ENCODE results near the gene RGMB.
"Not testable (repeated sequence)": the region's sequence is repeated elsewhere in the genome, so short reads cannot be mapped to it uniquely, and the experiment has no call there.

RGMB gene, protein sequence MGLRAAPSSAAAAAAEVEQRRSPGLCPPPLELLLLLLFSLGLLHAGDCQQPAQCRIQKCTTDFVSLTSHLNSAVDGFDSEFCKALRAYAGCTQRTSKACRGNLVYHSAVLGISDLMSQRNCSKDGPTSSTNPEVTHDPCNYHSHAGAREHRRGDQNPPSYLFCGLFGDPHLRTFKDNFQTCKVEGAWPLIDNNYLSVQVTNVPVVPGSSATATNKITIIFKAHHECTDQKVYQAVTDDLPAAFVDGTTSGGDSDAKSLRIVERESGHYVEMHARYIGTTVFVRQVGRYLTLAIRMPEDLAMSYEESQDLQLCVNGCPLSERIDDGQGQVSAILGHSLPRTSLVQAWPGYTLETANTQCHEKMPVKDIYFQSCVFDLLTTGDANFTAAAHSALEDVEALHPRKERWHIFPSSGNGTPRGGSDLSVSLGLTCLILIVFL

GRCh38 chr5:98773464-98774191 is at the start of gene RGMB:
TSS of gene RGMB (plus strand) at chr5:98773663. CDS start at chr5:98774071, 408 bp downstream.
- no peak for DNase-seq

GRCh38 chr5:98726258-98726657 is 47.2 kb upstream of the RGMB start:
- no peak for DNase-seq

DNA sequence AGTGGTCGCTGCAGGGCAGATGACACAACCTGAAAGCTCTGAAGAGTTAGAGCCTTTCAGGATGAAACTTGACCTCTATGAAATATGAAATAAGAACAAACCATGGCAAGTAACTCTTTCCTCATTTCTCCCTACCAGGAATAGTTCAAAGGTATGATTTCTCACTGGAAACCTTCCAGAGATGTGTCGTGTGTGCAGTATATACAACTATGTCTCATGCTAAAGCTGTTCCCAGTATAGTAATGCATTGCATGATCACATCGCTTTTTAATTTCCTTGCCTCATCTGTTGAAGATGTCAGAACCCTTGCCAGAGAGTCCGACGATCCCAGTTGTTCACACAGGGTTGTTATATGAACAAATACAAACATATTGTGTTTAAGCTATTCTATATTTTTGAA is 45.8 kb upstream of the RGMB start:
- no peak for DNase-seq

DNA sequence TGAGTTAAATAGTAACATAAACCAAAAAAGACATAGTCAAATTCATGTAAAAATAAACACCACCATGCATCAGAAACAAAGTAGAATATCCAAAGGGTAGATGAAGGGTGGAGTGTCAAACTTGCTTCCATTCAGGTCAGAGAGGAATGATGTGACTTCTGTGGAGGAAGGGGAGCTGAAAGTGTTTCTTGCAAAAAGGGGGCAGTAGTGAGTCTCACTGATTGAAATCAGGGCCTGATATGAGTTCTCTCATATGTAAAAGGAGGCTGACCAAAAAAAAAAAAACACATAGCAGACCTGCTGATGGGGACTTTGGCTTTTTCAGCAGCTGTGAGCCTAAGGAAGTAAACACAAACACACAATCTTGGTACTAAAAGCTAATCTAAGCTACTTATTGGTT is 38.8 kb upstream of the RGMB start:
- DNase-seq = no peak

DNA sequence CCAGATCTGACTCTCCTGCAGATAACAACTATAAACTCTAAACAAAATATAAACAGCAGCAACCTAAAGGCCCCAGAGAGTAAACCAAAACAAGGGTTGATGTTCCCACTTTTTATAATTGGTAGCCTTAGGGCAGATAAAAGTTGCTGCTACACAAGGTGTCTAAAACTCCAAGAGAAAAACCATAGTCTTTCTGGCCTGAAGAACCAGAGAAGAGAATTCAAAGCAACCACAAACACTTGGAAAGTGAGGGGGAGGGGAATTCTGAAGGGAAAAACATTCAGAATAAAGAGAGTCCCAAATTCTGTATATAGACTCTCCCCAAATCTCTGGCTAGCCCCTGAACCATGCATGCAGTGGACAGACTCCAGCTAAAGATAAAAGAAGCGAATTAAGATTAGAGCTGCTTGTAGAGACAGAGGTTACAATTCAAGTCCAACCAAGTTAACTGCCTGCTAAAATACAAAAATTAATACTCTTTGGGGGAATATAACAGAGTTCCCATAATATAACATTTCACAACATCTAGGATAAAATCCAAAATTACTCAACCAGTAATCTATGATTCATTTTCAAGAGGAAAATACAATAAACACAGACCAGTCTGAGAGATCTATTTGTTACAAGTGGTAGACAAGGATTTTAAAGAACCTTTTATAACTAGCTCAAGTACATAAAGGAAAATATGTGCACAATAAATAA is 37.5 kb upstream of the RGMB start:
- DNase-seq = no peak

DNA sequence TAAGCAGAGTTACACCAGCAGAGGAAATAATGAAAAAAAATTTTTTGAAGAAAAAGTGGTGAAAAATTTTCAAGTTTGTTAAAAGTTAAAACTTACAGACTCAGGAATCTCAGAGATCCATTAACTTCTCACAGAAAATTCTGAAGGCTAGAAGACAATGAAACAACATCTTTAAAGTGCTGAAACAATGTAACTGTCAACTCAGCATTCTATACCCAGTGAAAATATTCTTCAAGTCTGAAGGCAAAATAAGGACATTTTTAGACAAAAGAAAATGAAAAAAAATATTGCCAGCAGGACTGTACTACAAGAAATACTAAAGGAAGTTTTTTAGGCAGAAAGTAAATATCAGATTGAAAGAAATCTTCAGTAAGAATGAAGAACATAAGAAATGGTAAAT is 36.7 kb upstream of the RGMB start:
- DNase-seq = no peak

DNA sequence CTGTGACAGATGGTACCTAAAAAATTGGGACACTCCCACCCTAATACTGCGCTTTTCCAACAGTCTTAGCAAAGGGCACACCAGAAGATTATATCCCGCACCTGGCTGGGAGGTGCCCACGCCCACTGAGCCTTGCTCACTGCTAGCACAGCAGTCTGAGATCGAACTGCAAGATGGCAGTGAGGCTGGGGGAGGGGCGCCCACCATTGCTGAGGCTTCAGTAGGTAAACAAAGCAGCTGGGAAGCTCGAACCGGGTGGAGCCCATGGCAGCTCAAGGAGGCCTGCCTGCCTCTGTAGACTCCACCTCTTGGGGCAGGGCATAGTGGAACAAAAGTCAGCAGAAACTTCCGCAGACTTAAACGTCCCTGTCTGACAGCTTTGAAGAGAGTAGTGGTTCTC is 36.0 kb upstream of the RGMB start:
- not testable (repeated sequence) for DNase-seq

DNA sequence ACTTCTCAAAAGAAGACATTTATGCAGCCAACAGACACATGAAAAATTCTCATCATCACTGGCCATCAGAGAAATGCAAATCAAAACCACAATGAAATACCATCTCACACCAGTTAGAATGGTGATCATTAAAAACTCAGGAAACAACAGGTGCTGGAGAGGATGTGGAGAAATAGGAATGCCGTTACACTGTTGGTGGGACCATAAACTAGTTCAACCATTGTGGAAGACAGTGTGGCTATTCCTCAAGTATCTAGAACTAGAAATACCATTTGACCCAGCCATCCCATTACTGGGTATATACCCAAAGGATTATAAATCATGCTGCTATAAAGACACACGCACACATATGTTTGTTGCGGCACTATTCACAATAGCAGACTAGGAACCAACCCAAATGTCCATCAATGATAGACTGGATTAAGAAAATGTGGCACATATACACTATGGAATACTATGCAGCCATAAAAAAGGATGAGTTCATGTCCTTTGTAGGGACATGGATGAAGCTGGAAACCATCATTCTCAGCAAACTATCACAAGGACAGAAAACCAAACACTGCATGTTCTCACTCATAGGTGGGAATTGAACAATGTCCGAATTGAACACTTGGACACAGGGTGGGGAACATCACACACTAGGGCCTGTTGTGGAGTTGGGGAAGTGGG is 34.8 kb upstream of the RGMB start:
- DNase-seq = not testable (repeated sequence)

GRCh38 chr5:98741926-98742325 is 31.5 kb upstream of the RGMB start:
- no peak for DNase-seq

DNA sequence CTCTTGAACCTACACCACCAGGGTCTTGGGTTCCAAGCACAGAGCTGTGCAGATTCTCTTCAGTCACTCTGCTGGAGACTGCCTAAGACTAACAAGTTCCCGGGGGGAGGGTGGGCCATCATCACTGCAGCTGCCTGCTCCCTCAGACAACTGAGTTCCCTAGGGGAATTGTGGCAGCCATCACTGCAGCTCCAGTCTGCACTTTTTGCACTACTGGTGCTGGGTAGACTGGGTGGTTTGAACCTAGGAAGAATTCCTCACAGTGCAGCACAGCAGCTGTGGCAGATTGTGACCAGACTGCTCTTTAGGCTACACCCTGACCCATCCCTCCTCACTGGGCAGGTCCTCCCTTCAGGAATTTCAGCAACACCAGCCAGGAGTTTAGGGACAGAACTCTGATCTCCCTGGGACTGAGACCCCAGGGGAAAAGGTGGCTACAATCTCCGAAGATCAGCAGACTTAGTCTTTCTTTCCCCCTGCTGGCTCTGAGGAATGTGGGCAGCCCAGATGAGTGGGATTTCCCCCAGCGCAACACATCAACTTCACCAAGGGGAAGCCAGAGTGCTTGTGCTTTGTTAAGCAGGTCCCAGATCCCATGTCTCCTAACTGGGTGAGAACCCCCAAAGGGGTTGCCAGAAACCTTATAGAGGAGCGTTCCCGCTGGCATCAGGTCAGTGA is 30.9 kb upstream of the RGMB start:
- DNase-seq = no peak

- DNase-seq = not testable (repeated sequence)
These were observed 25.2 kb upstream of the RGMB start for GRCh38 chr5:98748259-98748658.

DNA sequence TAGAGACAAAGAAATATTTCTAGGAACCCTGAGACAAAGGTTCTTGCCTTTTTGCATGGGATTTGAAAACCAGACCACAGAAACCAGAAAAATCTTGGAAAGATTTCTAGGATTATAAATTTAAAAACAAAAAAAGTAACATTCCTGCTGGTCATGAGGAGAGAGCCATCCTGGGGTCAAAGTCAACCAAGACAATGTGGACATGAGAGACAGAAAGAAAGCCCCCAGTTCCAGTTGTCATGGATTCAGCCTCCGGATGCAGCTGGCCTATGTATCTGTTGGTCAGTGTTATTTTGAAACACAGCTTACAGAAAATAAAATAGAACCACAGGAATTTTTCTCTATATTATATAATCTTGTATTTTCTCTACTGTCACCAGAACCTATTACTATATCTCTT is 24.4 kb upstream of the RGMB start:
- DNase-seq = no peak

DNA sequence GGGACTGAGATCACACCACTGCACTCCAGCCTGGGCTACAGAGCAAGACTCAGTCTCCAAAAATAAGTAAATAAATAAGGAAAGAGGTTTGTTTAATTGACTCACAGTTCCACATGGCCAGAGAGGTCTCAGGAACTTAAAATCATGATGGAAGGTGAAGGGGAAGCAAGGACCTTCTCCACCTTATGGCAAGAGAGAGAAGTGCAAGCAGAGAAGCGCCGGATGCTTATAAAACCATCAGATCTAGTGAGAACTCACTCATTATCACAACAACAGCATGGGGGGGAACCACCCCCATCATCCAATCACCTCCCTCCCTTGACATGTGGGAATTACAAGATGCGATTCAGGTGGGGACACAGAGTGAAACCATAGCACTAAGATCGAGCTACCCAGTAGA is 22.8 kb upstream of the RGMB start:
- DNase-seq = no peak

DNA sequence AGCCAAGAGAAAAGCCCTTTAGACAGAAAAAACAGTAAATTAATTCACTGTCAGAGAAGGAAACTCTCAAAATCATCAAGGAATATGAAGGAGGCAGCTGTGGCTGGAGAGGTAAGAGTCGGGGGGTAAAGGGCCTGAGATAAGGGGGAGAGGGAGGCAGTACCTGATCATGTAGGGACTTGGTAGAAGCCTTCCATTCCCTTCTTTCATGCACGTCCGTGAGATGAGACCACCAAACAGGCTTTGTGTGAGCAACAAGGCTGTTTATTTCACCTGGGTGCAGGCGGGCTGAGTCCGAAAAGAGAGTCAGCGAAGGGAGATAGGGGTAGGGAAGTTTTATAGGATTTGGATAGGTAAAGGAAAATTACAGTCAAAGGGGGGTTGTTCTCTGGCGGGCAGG is 21.1 kb upstream of the RGMB start:
- not testable (repeated sequence) for DNase-seq

DNA sequence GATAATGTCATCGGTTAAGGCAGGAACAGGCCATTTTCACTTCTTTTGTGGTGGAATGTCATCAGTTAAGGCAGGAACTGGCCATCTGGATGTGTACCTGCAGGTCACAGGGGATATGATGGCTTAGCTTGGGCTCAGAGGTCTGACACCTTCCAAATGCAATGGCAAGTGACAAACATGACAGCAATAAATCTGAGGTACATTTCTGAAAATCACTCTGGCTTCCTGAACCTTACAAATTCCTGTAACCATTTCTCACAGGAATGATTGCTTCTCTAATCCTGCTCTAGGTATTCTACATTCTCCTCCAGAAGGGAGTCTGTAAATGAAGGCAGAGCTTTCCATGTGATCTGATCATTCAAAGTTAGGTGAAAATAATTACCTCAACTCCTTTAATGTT is 20.7 kb upstream of the RGMB start:
- DNase-seq = not testable (repeated sequence)

GRCh38 chr5:98753507-98753906 is 20.0 kb upstream of the RGMB start:
- no peak for DNase-seq

- DNase-seq = no peak
These were observed 18.1 kb upstream of the RGMB start for GRCh38 chr5:98755406-98755805.

- DNase-seq = no peak
These were observed 15.5 kb upstream of the RGMB start for GRCh38 chr5:98757978-98758377.

- no peak for DNase-seq
These were observed 10.3 kb upstream of the RGMB start for GRCh38 chr5:98763001-98763630.

DNA sequence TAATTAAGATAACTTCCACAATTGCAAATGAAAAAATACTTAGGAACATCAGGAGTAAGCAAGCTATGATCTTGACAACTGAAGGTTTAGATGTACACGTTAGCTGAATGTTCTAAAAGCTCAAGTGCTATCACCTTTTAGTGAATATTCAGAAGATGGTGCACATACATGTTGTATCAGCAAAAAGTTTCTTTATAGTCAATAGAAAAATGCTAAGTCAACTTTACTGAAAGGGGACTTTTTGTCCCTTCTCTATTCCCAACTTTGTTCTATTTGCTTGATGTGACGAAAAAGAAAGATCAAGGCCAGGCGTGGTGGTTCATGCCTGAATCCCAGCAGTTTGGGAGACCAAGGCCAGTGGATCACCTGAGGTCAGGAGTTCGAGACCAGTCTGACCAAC is 7.6 kb upstream of the RGMB start:
- DNase-seq = no peak

- DNase-seq = peak; percentile 1
These were observed 5.9 kb upstream of the RGMB start for GRCh38 chr5:98767581-98767980.
